Measurements from ENCODE around the gene ADAD2. TPM values are rescaled to one million over a fixed set of nuclear protein-coding genes. Genes with fewer than 3 reads are reported as not detected.

ADAD2 gene
- total and polyA plus RNA-seq, 2 donors (not counting 3 experiments of a cell fraction or from before 2014, with no cell fraction given): 0.04 TPM; not detected in 1

- CTCF ChIA-PET: no interaction called here
Measured at GRCh38 chr16:84182680-84183571, 8.0 kb upstream of the ADAD2 start.

More at GRCh38 chr16:84182680-84183571, 8.0 kb upstream of the ADAD2 start:
- Histone ChIP-seq H3K4me3 (replicated peaks in 1 of 3; ENCODE audit: insufficient read depth in 1 of 3, low read depth in 1 of 3, low read length in 3 of 3) (no peak overlapping the region), H3K9me1 (replicated peaks; ENCODE audit: control insufficient read depth, extremely low read depth, insufficient read depth, low read length) (no peaks in the 10 kb centered on the region), H3K9ac (replicated peaks; ENCODE audit: extremely low read depth, insufficient read depth, low read length) (no peak overlapping the region), H3K27ac (ENCODE audit: insufficient read depth, low read depth, low read length) (no peak overlapping the region), H3K27me3 (ENCODE audit: control insufficient read depth in 2 of 2, insufficient read depth in 2 of 2, low read length in 2 of 2) (no peaks in the 10 kb centered on the region), H3K9me3 (replicated peaks; ENCODE audit: control insufficient read depth, insufficient read depth, low read length) (no peaks in the 10 kb centered on the region), H4K20me1 (replicated peaks; ENCODE audit: control insufficient read depth, extremely low read depth, insufficient read depth, low read length) (no peaks in the 10 kb centered on the region), H3K79me2 (ENCODE audit: control insufficient read depth, insufficient read depth, low read length) (peaks cover 23% of the 10 kb centered on the region), H3K36me3 (ENCODE audit: control insufficient read depth in 2 of 2, extremely low read depth in 1 of 2, insufficient read depth in 2 of 2, low read length in 2 of 2) (peaks cover 6 to 43% of the 10 kb centered on the region in 2 experiments), H3K4me1 (ENCODE audit: control insufficient read depth, extremely low read depth, insufficient read depth, low read length) (peaks cover 18% of the 10 kb centered on the region), H3K4me2 (ENCODE audit: insufficient read depth, low read length) (no peak overlapping the region), H2AFZ (ENCODE audit: low read depth, low read length) (no peak overlapping the region)
- TF ChIP-seq MAX (IDR thresholded peaks at IDR 0.05; ENCODE audit: insufficient read depth, insufficient read length) (no peak), POLR2A (IDR thresholded peaks at IDR 0.05; ENCODE audit: low read depth, low read length) (no peak), POLR2AphosphoS5 (IDR thresholded peaks at IDR 0.05; ENCODE audit: insufficient read depth, low read depth, low read length) (no peak), JUN (IDR thresholded peaks at IDR 0.05; ENCODE audit: borderline replicate concordance, insufficient read depth, insufficient read length, low read depth) (no peak), MYC (IDR thresholded peaks at IDR 0.05; ENCODE audit: low read depth, low read length) (no peak), GATA2 (IDR thresholded peaks at IDR 0.05; ENCODE audit: insufficient read depth, insufficient read length, low read depth, low read length) (no peak), FOS (IDR thresholded peaks at IDR 0.05; ENCODE audit: borderline replicate concordance, insufficient read depth, low read length) (no peak), EZH2 (IDR thresholded peaks at IDR 0.05; ENCODE audit: borderline replicate concordance, low read depth, low read length, severe bottlenecking) (no peak), CTCF (IDR thresholded peaks at IDR 0.05; ENCODE audit: extremely low read depth in 1 of 2, insufficient read depth in 1 of 2, low read depth in 1 of 2, low read length in 2 of 2) (no peak)
- dilution Hi-C loops (cut with MboI; ENCODE audit: extremely low pct_ligation_motif_present, low sequenced_read_pairs): no loop called here
- POLR2A ChIA-PET: no interaction called here
- DNase-seq (ENCODE audit: low read depth, low spot score) (no peak), FAIRE-seq (no peak)
- no TSS peak for BruUV-seq (replicated peaks)
- intact Hi-C loops (cut with micrococcal nuclease): no loop called here
